HL-60 (cell line): ENCODE results near the gene SLC35A3.

ENCODE experiments used
- GABPA ChIP-seq: IDR thresholded peaks from 2 replicates; pipeline ENCODE4 v1.6.1; 2012; ENCODE audit warnings: low read depth
- POLR2AphosphoS5 ChIP-seq: IDR thresholded peaks from 2 replicates; pipeline ENCODE4 v1.6.1; 2012; ENCODE audit warnings: low read depth
- SPI1 ChIP-seq: IDR thresholded peaks from 2 replicates; pipeline ENCODE4 v1.6.1; 2012; ENCODE audit warnings: low read depth, mild to moderate bottlenecking, borderline replicate concordance
- TF ChIP-seq, protein P1 (sequence below): IDR thresholded peaks from one replicate; pipeline ENCODE4 v1.5.1; 2011; ENCODE audit warnings: low read length, control low read depth, inconsistent platforms; ENCODE audit not compliant: insufficient read depth

DNA sequence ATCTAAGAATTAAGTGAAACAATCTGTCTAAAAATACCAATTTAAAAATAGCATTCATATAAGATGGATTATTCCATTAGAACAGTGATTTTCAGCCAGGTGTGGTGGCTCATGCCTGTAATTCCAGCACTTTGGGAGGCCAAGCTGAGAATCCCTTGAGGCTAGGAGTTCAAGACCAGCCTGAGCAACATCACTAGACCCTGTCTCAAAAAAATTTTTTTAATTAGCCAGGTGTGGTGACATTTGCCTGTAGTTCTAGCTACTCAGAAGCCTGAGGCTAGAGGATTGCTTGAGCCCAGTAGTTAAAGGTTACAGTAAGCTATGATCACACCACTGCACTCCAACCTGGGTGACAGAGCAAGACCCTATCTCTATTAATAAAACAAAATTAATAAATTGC, 35.0 kb upstream of the SLC35A3 start:
- TF ChIP-seq, protein P1, sequence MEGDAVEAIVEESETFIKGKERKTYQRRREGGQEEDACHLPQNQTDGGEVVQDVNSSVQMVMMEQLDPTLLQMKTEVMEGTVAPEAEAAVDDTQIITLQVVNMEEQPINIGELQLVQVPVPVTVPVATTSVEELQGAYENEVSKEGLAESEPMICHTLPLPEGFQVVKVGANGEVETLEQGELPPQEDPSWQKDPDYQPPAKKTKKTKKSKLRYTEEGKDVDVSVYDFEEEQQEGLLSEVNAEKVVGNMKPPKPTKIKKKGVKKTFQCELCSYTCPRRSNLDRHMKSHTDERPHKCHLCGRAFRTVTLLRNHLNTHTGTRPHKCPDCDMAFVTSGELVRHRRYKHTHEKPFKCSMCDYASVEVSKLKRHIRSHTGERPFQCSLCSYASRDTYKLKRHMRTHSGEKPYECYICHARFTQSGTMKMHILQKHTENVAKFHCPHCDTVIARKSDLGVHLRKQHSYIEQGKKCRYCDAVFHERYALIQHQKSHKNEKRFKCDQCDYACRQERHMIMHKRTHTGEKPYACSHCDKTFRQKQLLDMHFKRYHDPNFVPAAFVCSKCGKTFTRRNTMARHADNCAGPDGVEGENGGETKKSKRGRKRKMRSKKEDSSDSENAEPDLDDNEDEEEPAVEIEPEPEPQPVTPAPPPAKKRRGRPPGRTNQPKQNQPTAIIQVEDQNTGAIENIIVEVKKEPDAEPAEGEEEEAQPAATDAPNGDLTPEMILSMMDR: no peak
- TF ChIP-seq POLR2AphosphoS5 (no peak), GABPA (no peak), SPI1 (no peak)
